ENCODE measurements around the gene TRPM2. TPM values are rescaled to one million over a fixed set of nuclear protein-coding genes. Genes with fewer than 3 reads are reported as not detected.

The TRPM2 gene
- total RNA-seq, 1 donor from 2014 or later: under 0.01 TPM

DNA sequence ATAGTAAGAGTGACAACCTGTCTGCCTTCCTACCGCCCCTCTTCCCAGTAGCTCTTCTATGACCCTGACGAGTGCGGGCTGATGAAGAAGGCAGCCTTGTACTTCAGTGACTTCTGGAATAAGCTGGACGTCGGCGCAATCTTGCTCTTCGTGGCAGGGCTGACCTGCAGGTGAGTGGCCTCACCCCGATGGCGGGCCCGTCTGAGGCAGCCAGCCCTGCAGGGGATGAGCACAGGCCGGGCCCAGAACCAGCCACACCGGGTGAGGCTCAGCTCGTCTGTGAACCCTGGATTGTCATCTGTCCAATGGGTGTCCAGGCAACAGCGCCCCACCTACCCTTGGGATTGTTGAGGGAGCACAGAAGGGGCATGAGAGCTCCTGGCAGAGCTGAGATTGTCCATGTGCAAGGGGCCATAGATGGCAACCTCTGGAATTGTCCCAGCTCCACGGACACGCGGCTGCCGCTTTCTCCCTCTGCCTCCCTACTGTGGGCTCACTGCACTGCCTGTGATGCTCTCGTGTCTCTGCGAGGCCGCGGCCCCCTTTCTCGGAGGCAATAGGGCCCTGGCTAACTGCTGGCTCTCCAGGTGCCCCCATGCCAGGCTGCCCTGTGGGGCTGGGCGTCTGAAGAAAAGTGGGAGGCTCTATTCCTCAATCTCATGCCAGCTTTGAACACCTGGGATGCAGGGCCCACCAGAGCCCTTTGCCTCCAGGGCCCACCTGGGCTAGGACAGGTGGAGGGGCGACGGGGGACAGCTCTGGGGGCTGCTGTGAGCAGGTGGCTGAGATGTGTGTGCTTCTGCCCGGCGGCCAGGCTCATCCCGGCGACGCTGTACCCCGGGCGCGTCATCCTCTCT, 51.9 kb downstream of the TRPM2 start:
- FAIRE-seq (no peak), DNase-seq (ENCODE audit: low read depth) (no peak)
- H3K27me3 ChIP-seq (ENCODE audit: control insufficient read depth, insufficient read depth, low read length): no peaks in the 10 kb centered on the region
- no peak overlapping the region for H3K4me3 ChIP-seq (ENCODE audit: low read depth, low read length)
- H3K36me3 ChIP-seq (ENCODE audit: control insufficient read depth, insufficient read depth, low read length): no peaks in the 10 kb centered on the region
- TF ChIP-seq, protein P1, sequence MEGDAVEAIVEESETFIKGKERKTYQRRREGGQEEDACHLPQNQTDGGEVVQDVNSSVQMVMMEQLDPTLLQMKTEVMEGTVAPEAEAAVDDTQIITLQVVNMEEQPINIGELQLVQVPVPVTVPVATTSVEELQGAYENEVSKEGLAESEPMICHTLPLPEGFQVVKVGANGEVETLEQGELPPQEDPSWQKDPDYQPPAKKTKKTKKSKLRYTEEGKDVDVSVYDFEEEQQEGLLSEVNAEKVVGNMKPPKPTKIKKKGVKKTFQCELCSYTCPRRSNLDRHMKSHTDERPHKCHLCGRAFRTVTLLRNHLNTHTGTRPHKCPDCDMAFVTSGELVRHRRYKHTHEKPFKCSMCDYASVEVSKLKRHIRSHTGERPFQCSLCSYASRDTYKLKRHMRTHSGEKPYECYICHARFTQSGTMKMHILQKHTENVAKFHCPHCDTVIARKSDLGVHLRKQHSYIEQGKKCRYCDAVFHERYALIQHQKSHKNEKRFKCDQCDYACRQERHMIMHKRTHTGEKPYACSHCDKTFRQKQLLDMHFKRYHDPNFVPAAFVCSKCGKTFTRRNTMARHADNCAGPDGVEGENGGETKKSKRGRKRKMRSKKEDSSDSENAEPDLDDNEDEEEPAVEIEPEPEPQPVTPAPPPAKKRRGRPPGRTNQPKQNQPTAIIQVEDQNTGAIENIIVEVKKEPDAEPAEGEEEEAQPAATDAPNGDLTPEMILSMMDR (IDR thresholded peaks at IDR 0.05; ENCODE audit: insufficient read depth, low read length, severe bottlenecking): no peak

DNA sequence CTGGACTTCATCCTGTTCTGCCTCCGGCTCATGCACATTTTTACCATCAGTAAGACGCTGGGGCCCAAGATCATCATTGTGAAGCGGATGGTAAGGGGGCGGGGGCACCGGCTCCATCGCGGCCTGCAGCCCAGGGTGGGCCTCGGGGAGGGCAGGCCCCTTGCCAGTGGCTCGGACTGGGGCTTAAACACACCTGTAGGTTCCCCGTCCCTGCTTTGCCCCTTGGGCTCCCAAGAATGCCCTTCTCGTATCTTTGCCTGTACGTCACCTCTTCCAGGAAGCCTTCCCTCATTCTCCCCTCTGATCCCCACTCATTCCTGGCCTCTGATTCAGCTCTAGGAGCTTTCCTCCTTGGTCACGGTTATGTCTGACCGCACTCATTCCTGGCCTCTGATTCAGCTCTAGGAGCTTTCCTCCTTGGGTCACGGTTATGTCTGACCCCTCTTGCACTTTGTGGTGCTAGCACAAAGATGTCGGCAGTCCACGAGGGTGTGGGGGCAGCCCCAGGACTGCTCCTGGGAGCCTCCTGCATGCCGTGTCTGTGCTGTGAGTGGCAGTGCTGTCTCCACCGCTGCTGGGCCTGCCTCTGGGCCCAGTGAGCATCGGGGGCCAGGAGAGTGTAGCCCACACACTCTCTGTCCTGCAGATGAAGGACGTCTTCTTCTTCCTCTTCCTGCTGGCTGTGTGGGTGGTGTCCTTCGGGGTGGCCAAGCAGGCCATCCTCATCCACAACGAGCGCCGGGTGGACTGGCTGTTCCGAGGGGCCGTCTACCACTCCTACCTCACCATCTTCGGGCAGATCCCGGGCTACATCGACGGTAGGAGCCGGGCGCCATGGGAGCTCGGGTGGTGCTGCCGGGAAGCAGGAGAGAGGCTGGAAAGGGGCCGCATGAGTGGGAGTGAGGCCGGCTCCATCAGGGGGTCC, 52.8 kb downstream of the TRPM2 start:
- Histone ChIP-seq H3K4me3 (ENCODE audit: low read depth, low read length) (no peak overlapping the region), H3K36me3 (ENCODE audit: control insufficient read depth, insufficient read depth, low read length) (no peaks in the 10 kb centered on the region), H3K27me3 (ENCODE audit: control insufficient read depth, insufficient read depth, low read length) (no peaks in the 10 kb centered on the region)
- DNase-seq (ENCODE audit: low read depth) (no peak), FAIRE-seq (no peak)
- TF ChIP-seq, protein P1 (IDR thresholded peaks at IDR 0.05; ENCODE audit: insufficient read depth, low read length, severe bottlenecking): no peak

DNA sequence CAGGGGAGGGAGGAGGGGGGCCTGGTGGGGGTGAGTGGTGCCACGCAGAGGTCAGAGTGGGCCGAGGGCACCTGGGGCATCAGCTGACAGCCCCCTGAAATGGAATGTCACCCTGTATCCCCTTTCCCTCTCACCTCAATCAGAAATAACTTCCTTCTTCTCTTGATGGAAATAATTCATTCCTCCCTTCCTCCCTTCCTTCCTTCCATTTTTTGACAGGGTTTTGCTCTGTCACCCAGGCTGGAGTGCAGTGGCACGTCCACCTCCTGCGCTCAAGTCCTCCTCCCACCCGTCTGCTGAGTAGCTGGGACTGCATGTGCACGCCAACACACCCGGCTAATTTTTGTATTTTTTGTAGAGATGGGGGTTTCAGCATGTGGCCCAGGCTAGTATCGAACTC, 53.5 kb downstream of the TRPM2 start:
- Histone ChIP-seq H3K4me3 (ENCODE audit: low read depth, low read length) (no peak overlapping the region), H3K36me3 (ENCODE audit: control insufficient read depth, insufficient read depth, low read length) (no peaks in the 10 kb centered on the region), H3K27me3 (ENCODE audit: control insufficient read depth, insufficient read depth, low read length) (no peaks in the 10 kb centered on the region)
- FAIRE-seq: no peak
- no peak for DNase-seq (ENCODE audit: low read depth)
- TF ChIP-seq, protein P1 (IDR thresholded peaks at IDR 0.05; ENCODE audit: insufficient read depth, low read length, severe bottlenecking): no peak

DNA sequence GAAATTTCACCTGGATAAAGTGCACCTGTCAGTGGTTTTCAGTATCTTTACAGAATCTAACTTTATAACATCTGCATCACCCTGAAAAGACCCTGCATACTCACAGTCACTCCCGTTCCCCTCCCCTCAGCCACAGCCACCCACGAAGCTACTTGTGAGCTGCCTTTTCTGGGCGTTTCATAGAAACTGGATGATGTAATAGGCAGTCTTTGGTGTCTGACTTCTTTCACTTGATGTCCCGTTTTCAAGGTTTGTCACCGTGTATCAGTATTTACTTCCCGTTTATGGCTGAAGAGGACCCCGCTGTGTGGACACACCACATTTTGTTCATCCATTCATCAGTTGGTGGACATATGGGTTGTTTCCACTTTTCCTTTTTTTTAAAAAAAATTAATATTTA, 54.1 kb downstream of the TRPM2 start:
- DNase-seq (ENCODE audit: low read depth) (no peak), FAIRE-seq (no peak)
- Histone ChIP-seq H3K4me3 (ENCODE audit: low read depth, low read length) (no peak overlapping the region), H3K27me3 (ENCODE audit: control insufficient read depth, insufficient read depth, low read length) (no peaks in the 10 kb centered on the region), H3K36me3 (ENCODE audit: control insufficient read depth, insufficient read depth, low read length) (no peaks in the 10 kb centered on the region)
- TF ChIP-seq, protein P1 (IDR thresholded peaks at IDR 0.05; ENCODE audit: insufficient read depth, low read length, severe bottlenecking): no peak

DNA sequence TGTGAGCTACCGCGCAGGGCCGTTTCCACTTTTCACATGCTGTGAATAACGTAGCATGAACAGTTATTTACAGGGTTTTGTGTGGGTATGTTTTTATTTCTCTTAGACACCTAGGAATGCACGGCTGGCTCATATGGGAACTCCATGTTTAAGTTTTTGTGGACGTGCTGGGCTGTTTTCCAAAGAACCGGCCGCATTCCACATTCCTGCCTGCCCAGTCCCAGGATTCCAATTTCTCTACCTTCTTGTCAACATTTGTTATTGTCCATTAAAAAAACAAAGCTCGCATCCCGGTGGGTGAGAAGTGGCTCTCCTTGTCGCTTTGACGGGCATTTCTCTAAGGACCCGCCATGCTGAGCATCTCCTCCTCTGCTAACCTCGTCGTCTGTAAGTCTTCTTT, 54.8 kb downstream of the TRPM2 start:
- no peak overlapping the region for H3K4me3 ChIP-seq (ENCODE audit: low read depth, low read length)
- H3K27me3 ChIP-seq (ENCODE audit: control insufficient read depth, insufficient read depth, low read length): no peaks in the 10 kb centered on the region
- H3K36me3 ChIP-seq (ENCODE audit: control insufficient read depth, insufficient read depth, low read length): no peaks in the 10 kb centered on the region
- FAIRE-seq (no peak), DNase-seq (ENCODE audit: low read depth) (no peak)
- TF ChIP-seq, protein P1 (IDR thresholded peaks at IDR 0.05; ENCODE audit: insufficient read depth, low read length, severe bottlenecking): no peak

All from bronchial epithelial cell (primary cell).